Spleen (tissue), 7 donors: ENCODE data around the gene PDE4B.

Experiments used
- CTCF ChIP-seq, 11 experiments: fragments of 200-600 bp in 7 of 11; fragments of 450-650 bp in 4 of 11; sonication (generic) in 4 of 11; IDR thresholded peaks in 8 of 11; conservative IDR thresholded peaks in 3 of 11; 1 replicate in 7 of 11; 2 replicates in 4 of 11; pipeline versions ENCODE4 v1.4.0 to v1.8.0; 2016 to 2021; ENCODE audit warnings: antibody characterized with exemption in 11 of 11, inconsistent platforms in 4 of 11, mild to moderate bottlenecking in 1 of 11
- POLR2AphosphoS5 ChIP-seq, 3 donors: sonication (generic); formaldehyde crosslinking; IDR thresholded peaks; one replicate each; pipeline ENCODE4 v1.5.1; 2017; ENCODE audit warnings: antibody characterized with exemption in 3 of 3
- donor health status: DM: no; HTN: no; CAD: no; lungs with moderate emphysema.
- donor health status: DM: no; HTN: no; CAD: no.
- donor health status: DM: no; HTN: no; CAD: no.

GRCh38 chr1:66270119-66270812 lies 477.6 kb downstream of the PDE4B start:
- TF ChIP-seq CTCF (IDR thresholded peaks at IDR 0.05 in 8 of 11, conservative IDR thresholded peaks at IDR 0.05 in 3 of 11) (no peak), POLR2AphosphoS5 (IDR thresholded peaks at IDR 0.05) (peak in 1 of 3 donors; percentile 73)
